Nephron (organoid): Measurements from ENCODE around the gene MEAF6.

ENCODE experiments used
- H3K27ac Mint-ChIP-seq, 3 experiments: 2 replicates each; pipeline ENCODE4 v1.8.0; 2020; ENCODE audit warnings: mixed read lengths in 3 of 3, mild to moderate bottlenecking in 2 of 3, moderate library complexity in 1 of 3
- H3K27me3 Mint-ChIP-seq: 2 replicates; pipeline ENCODE4 v1.8.0; 2021; ENCODE audit warnings: low read depth, mild to moderate bottlenecking, moderate library complexity, mixed read lengths
- H3K36me3 Mint-ChIP-seq: 2 replicates; pipeline ENCODE4 v1.8.0; 2020; ENCODE audit warnings: low read depth, mixed read lengths
- H3K4me1 Mint-ChIP-seq: 2 replicates; pipeline ENCODE4 v1.8.0; 2020; ENCODE audit warnings: mixed read lengths
- H3K4me3 Mint-ChIP-seq, 3 experiments: 2 replicates each; pipeline ENCODE4 v1.8.0; 2020; ENCODE audit warnings: mild to moderate bottlenecking in 3 of 3, mixed read lengths in 3 of 3, moderate library complexity in 2 of 3
- H3K9me3 Mint-ChIP-seq: 2 replicates; pipeline ENCODE4 v1.8.0; 2020; ENCODE audit warnings: mixed read lengths
- CTCF ChIP-seq, 3 experiments: fragments of 200-600 bp; sonication (generic); IDR thresholded peaks; one replicate each; pipeline ENCODE4 v1.5.0; 2021; ENCODE audit warnings: antibody characterized with exemption in 3 of 3; ENCODE audit not compliant: unreplicated experiment in 3 of 3

The MEAF6 gene

GRCh38 chr1:37559080-37559479 is 44.5 kb upstream of the MEAF6 start:
- peaks cover 20% of the 10 kb centered on the region for H3K36me3 Mint-ChIP-seq
- H3K27ac Mint-ChIP-seq, result peak overlapping the region in 1 of 3 experiments; percentile 2
- peak overlapping the region in 2 of 3 experiments; percentile 65 to 98 for H3K4me3 Mint-ChIP-seq
- H3K9me3 Mint-ChIP-seq, result no peaks in the 10 kb centered on the region
- no peaks in the 10 kb centered on the region for H3K27me3 Mint-ChIP-seq
- H3K4me1 Mint-ChIP-seq, result peaks cover 44% of the 10 kb centered on the region
- TF ChIP-seq CTCF (IDR thresholded peaks at IDR 0.05; ENCODE audit: unreplicated experiment in 3 of 3), result no peak

DNA sequence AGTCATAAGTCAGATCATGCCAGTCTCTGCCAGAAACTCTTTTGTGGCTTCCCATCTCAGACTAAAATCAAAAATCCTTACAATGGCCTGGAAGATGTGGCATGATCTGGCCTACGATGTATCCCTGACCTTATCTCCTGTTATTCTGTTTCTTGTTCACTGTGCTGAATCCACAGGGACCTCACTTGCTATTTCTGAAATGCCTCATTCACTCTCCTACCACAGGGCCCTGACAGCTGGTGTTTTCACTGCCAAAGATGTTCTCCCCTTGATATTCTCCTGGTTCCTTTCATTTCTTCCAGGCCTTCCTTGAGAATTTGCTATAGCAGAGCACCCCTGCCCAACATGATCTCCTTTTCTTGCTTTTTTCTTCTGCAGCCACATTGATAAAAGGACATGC is 43.8 kb upstream of the MEAF6 start:
- no peaks in the 10 kb centered on the region for H3K27me3 Mint-ChIP-seq

DNA sequence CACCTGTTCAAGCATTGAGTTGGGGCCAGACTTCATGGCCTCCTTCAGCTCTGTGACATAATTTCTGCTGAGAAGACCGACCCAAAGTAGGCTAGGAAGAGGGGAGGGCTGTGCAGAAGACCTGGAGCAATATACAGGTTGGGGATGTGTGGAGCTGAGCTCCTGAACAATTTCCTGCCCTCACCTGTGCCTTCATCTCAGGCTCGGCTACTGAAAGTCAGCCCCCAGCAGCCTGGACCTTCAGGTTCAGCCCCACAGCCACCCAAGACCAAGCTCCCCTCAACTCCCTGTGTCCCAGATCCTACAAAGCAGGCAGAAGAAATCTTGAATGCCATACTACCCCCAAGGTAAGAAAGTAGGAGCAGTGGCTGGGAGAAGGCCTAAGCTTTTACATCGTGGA is 42.8 kb upstream of the MEAF6 start:
- Mint-ChIP-seq H3K36me3 (peaks cover 25% of the 10 kb centered on the region), H3K27me3 (no peaks in the 10 kb centered on the region), H3K9me3 (no peaks in the 10 kb centered on the region), H3K4me3 (peak overlapping the region; percentile 90 to 98 (median 93)), H3K4me1 (peaks cover 58% of the 10 kb centered on the region), H3K27ac (peak overlapping the region; percentile 74 to 96 (median 93))
- TF ChIP-seq CTCF (IDR thresholded peaks at IDR 0.05; ENCODE audit: unreplicated experiment in 3 of 3), result no peak

More for the DNA sequence above, 43.8 kb upstream of the MEAF6 start:
- Mint-ChIP-seq H3K27ac (peak overlapping the region; percentile 2 to 29 (median 11)), H3K4me1 (peaks cover 49% of the 10 kb centered on the region), H3K9me3 (no peaks in the 10 kb centered on the region), H3K36me3 (peaks cover 22% of the 10 kb centered on the region), H3K4me3 (peak overlapping the region; percentile 65 to 98 (median 72))
- TF ChIP-seq CTCF (IDR thresholded peaks at IDR 0.05; ENCODE audit: unreplicated experiment in 3 of 3), result no peak

DNA sequence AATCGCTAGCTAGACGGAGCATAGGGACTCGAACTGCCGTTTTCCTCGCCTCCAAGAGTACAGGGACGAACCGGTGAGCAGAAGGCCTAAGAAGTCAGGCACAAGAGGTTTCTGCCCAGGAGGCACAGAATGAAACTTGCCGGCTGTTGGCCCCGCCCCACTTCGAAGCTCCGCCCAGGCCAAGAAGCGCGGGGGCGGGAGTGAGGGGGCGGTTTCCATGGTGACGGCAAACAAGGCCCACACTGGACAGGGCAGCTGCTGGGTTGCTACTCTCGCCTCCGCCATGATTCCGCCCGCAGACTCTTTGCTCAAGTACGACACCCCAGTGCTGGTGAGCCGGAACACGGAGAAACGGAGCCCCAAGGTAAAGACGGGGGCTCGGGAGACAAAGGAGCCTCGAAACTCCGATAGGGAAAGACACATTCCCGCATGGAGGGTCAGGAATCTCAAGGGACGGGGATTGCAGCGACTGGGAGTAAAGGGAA is 42.2 kb upstream of the MEAF6 start, which contains the start of gene DNALI1:
TSS of gene DNALI1 (plus strand) at position 229 of the 485 bp plus-strand sequence. CDS start at position 284, 55 bp downstream.
- H3K27ac Mint-ChIP-seq, result peak within 1 kb of the TSS; percentile 74 to 96 (median 93)
- no peak for TF ChIP-seq CTCF (IDR thresholded peaks at IDR 0.05; ENCODE audit: unreplicated experiment in 3 of 3)
- no peaks in the 10 kb centered on the region for H3K27me3 Mint-ChIP-seq
- peaks cover 26% of the 10 kb centered on the region for H3K36me3 Mint-ChIP-seq
- H3K4me1 Mint-ChIP-seq, result peaks cover 64% of the 10 kb centered on the region
- peak within 1 kb of the TSS; percentile 90 to 98 (median 93) for H3K4me3 Mint-ChIP-seq
- H3K9me3 Mint-ChIP-seq, result no peaks in the 10 kb centered on the region

DNA sequence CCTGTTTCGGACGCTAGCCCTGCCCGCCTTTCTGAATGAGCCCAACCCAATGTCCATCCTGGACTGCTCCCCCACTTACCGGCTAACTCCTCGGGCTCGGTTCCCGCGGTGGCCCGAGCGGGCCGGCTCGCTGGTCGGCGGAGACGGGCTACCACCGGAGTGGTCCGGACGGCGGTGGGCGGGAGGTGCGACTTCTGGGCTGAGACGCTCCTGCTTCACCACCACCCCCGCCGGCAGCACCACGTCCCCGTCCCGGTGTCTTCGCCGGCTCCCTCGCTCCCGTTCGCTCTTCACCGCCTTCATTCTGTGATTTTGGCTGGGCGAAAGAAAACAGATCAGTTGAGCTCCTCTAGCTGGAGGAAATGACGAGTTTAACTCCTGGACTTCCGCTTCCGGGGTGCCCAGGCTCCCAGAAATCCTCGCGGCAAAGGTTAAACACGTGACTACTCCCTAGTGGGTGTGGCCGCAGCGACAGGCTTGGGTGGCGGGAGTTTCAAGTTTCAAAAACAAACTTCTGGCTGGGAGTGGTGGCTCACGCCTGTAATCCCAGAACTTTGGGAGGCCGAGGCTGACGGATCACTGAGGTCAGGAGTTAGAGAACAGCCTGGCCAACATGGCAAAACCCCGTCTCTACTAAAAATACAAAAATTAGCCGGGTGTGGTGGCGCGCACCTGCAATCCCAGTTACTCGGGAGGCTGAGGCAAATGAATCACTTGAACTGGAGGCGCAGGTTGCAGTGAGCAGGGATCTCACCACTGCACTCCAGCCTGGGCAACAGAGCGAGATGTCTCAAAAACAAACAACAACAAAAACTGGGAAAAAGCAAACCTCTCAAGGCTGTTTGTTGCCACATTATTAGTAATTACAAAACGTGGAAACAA is 39.6 kb upstream of the MEAF6 start, which contains the start of gene SNIP1:
TSS of gene SNIP1 (minus strand) at position 367 of the 882 bp plus-strand sequence. CDS start at position 303, 64 bp downstream.
- Mint-ChIP-seq H3K36me3 (peaks cover 30% of the 10 kb centered on the region), H3K27ac (peak within 1 kb of the TSS; percentile 63 to 96 (median 93)), H3K4me3 (peak within 1 kb of the TSS; percentile 99 to 100 (median 99)), H3K9me3 (no peaks in the 10 kb centered on the region), H3K27me3 (no peaks in the 10 kb centered on the region), H3K4me1 (peaks cover 47% of the 10 kb centered on the region)
- no peak for TF ChIP-seq CTCF (IDR thresholded peaks at IDR 0.05; ENCODE audit: unreplicated experiment in 3 of 3)
